RPMI8226 (cell line): Measurements from ENCODE around the gene ACIN1.

Experiments
- DNase-seq: peaks from one replicate; pipeline ENCODE4 v3.0.0-alpha.2; 2015

The ACIN1 gene

DNA sequence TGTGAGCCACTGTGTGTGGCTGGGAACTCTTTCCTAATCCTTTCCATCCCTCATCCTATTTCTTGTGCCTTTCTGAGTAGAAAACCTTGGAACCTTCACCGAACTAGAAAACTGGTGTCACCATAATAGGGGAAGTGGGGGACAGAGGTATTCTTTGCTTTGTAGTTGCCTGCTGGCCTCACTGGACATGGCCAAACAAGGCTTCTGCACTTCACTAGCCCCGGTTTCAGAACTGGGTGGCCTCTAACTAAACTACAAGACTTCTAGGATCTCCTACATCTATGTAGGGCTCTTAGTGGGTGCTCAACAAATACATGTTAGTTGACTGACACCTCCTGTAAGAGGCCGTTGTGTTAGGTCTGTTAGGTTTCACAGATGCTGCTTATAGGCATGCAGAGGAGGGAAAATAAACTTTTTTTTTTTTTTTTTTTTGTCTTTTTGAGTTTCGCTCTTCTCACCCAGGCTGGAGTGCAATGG, 10.4 kb upstream of the ACIN1 start:
- no peak for DNase-seq

DNA sequence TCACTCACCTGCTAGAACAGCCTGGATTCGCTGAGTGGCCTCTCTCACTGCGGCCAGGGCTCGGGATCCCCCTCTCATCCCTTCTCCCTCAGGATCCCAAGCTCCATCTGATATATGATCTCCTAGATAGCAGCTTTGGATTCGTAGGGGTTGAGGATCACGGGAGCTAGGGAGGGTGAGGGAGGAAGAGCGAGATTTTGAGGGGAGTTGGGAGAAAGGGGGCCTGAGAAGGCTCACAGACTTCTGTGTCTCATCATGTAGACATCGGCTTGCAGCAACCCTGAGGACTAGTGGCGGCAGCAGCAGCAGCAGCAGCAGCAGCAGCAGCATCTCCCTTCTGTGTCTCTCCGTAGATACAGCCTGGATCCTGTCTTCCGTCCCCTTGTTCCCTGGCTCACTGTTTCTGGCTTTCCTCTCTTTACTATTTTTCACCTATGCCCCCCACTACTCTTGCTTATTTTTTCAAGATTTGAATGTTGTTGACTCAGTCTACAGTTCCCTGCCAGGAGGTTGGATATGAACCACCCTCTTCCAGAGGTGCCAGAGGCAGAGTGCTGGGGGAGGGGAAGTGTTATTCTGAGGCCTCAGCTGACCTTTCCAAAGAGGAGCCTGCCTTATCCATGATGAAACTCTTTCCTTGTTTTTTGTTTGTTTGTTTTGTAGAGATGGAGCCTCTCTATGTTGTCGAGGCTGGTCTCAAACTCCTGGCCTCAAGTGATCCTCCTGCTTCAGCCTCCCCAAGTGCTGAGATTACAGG, 9.8 kb upstream of the ACIN1 start, which contains the start of gene CIROP:
CIROP (minus strand) TSS at position 399 of the 757 bp plus-strand sequence; CDS start at position 330, 69 bp downstream.
- no peak for DNase-seq

DNA sequence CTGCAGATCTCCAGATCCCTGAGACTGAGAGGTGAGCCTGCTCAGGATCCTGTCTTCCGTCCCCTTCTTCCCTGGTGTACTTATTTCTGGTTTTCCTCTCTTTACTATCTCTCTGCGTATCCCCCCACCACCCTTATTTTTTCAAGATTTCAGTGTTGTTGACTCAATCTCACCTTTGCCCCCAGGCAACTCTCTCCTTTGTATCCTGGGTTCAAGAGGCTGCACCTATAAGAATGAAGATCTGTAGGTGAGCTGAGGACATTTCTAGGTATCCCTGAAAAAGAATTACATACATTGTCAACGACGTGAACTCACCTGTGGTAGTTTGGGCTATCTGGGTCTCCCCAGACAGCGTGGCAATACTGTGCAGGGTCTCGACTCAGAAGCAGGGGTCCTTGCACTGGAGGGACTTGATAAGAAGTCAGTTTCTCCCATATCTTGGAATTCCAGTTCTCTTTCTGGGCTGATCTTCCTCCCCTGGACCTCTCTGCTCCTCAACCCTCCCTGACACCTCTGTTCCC, 9.2 kb upstream of the ACIN1 start:
- no peak for DNase-seq

DNA sequence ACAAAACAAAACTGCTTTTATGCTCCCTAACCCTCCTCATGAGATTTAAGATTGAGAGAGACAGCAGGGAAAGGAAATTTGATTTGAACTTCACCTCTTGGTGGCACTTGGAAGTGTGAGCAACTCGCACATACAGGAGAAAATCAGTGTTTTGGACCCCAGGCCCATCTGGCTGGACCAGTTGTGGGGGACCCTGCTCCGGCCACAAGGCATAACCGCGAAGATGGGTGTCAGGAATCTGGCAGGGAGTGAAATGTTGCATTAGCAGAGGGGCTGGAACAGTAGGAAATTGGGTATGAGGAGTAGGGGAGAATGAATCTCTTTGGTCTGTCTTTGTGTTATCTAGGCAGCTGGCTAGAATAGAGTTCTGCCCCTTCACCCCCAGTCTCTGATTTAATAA, 8.6 kb upstream of the ACIN1 start:
- no peak for DNase-seq

DNA sequence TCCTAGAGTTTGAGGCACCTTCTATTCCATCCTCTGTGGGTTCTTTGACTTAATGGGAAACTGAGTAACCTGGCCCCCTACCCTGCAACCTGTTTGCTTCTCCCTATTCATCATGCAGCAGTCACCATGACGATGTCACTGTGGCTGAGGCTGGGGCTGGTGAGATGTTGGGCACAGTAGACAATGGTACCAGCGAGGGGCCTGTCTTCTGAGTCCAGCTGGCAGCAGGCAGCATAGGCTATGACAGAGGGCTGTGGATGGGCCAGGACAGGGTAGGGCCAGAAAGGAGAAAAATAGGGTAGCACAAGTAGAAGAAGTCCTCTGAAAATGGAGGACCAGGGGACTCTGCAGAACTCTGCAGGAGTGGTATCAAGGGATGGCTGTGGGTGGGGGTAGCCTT, 7.9 kb upstream of the ACIN1 start:
- DNase-seq: no peak

DNA sequence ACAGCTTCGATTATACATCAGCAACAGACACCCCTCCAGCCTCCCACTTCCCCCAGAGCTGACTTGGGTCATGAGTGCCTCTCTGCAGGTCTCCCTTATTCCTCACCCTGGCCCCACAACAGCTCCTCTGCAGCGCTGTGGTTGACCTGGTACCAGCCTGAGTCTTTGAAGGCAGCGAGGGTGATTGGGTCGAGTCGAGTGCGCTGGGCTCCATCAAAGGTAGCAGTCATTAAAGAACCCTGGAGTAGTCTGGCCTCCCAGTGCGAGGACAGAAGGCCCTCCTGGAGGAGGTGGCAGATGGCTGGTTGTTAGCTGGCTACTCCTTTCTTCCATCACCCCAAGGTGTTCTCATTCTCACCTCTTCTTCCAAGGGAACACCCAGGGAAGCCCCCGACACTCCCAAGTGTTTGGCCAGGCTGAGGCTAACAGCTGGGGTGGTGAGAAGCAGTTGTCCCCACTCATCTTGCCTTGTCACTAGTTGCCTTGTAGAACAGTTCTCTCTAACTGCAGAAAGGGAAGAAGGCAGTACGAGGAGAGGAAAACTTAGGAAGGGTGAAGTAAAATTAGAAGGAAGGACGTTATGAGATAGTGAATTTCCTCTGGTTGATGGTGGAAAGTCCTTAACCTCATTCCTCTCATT, 7.2 kb upstream of the ACIN1 start:
- no peak for DNase-seq

DNA sequence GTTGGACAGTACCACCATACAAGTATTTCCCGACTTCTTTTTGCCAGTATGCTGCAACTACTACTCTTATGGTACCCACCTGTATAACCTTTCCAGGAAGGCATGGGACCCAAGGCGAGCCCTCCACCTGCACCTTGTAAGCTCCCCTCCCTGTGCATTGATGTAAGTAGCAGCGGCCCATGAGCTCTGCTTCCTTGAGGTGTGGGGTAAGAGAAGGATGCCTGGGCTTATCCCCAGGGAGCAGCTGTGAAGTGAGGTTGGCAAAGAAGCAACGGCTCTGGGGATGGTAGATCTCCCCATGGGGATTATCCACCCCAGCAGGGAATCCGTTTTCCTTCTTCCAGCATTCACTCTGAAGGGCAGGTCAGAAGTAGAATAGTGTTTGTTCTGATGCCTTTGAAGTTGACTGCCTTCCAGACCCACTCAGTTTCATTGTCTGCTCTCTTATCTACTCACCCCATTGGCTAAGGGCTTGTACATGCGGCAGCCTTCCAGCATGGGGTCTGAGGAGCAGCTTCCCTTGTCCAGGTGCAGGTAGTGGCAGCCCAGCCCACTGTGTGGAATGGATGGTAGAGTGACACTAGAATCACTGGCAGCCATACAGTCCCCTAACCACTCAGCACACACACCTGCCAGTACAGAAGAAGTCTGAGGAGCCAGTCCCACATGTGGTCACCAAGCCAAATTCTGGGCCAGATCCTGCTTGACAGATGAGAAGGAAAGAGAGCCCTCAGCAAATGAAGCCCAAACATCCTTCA, 6.5 kb upstream of the ACIN1 start:
- no peak for DNase-seq

DNA sequence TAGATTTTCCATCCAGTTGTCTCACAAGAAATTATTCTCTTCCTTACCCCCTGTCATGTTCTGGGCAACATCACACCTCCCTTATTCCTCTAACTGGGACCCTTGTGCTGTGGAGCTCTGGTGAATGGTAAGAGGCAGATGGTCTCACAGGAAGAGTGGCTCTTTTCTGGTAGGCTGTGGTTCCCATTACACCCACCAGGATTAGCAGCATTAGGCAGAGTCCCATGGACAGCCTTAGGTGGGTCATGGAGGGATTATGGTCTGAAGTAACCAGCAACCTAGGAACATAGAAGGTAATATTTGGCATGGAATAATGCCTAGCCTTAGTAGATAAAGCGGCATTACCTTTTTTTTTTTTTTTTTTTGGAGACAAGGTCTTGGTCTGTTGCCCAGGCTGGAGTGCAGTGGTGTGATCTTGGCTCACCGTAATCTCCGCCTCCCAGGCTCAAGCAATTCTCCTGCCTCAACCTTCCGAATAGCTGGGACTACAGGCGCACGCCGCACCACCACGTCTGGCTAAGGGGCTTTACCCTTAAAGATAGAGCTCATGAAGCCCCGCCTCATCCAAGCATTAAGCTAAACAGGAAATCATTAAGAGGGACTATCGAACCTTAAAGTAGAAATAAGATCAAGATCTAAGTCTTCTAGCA, 4.4 kb upstream of the ACIN1 start:
- DNase-seq: no peak

DNA sequence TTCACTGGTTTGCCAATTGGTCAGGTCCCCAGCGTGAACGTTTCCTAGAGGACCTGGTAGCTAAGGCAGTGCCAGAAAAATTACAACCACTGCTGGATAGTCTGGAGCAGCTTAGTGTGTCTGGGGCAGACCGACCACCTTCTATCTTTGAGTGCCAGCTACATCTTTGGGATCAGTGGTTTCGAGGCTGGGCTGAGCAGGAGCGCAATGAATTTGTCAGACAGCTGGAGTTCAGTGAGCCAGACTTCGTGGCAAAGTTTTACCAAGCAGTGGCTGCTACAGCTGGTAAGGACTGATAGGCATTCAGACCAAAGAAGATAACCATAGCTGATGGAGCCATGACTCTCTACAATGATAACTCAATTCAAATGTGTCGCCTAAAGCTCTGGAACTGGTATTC, 2.9 kb upstream of the ACIN1 start:
- DNase-seq: no peak

DNA sequence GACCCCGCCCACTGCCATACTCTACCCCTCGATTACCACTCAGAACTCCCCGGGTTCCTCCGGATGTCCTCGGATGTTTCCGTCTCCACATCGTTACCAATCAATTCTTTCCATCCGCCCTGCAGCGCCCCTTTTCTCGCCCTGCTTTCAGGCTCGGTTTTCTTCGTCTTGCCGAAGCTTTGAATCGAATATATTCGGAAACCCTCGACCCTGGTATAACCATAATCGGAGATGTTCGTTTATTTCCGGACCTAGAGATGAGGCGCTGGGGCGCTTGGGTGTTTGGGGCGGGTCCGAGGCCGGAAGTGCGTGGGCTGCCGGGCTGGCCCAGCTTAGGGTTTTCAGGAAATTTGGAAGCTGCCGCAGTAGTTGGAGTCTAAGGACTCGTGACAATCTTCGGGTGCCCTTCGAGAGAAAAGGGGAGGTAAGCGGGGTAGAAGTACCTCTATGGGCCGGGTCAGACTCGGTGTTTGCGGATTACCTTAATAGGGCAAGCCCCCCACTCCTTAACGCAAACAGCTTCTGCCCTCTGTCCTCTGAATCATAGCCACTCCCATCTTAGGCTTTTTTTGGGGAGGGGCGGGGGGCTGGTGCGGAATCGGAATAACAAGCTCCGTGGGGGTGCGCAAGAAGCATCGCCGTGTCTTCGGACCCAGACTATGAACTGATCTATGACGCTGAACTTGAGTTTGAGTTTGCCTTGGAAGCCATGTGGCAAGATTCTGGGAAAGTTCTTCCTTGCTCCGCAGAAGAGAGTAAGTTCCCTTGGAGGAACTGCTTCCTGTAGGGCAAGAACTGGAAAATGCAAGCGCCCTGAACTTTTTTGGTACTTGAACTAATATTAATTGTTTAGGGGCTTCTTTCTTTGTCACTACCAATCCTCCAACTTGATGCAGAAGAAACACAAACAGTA, 516 bp upstream of the ACIN1 start, which contains the start of gene C14orf119:
C14orf119 (plus strand) TSS at position 310 of the 913 bp plus-strand sequence. CDS start 2,154 bp downstream, outside the sequence.
- peak; percentile 98 for DNase-seq

DNA sequence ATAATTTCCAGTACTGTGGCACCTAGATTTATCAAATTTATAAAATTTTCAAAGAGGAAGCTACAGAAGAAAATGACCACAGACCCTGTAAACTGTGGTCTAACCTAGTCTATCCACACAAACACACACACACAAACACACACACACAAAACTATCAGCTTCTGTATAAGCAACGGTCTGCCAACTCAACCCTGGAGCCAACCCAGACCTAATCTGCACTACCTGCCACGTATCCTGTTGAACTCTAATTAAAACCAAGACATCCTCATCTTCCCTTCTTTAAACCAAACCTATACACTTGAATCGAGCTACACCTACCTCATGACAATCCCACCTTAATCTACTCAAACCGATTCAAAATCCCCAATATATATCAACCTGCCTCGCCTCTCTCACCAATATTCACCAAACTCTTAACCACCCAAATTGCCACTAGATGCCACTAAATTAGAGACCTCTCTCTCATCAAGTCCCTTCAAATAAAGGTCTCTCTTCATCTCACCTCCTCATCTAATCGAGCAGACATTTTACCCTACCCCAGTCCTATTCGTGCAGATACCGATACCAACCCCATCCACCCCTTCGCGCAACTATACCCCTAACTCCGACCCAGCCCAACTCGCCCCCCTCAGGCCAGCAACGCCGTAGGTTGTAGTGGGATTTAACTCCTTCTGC, 808 bp downstream of the ACIN1 start:
- no peak for DNase-seq

DNA sequence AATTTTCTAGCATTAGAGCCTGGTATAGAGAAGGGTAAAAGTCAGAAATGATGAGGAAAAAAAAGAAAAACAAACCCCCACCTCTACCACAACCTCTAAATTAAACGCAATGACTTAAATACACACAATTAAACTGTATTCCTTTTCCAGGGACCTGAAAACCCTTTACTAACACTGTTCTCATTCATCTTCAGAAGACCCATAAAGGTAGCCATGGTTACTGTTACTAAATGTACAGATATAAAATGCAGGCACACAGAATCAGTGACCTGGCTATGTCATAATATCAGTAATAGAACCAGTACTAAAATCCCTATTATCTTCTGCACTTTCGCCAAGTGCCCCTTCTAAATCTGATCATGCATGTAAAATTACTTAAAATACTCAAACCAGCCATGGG, 1.4 kb downstream of the ACIN1 start:
- DNase-seq: no peak

DNA sequence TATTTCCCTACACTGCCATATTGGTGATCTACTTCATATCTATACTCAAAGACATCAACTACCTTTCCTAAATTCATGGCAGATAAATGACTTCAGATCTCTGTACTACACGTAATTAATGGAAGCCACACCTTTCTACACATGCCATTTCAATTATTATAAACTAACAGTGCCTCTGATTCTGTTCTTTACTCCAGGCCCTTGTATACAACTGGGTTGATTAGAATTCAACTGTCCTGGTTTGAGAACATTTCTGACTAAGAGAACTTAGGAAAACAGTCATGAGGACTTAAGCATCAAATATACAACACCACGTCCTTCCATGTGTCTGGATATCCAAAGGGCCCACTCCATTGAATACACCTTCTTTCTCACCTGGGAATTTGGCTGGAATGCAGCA, 1.8 kb downstream of the ACIN1 start:
- DNase-seq: no peak

DNA sequence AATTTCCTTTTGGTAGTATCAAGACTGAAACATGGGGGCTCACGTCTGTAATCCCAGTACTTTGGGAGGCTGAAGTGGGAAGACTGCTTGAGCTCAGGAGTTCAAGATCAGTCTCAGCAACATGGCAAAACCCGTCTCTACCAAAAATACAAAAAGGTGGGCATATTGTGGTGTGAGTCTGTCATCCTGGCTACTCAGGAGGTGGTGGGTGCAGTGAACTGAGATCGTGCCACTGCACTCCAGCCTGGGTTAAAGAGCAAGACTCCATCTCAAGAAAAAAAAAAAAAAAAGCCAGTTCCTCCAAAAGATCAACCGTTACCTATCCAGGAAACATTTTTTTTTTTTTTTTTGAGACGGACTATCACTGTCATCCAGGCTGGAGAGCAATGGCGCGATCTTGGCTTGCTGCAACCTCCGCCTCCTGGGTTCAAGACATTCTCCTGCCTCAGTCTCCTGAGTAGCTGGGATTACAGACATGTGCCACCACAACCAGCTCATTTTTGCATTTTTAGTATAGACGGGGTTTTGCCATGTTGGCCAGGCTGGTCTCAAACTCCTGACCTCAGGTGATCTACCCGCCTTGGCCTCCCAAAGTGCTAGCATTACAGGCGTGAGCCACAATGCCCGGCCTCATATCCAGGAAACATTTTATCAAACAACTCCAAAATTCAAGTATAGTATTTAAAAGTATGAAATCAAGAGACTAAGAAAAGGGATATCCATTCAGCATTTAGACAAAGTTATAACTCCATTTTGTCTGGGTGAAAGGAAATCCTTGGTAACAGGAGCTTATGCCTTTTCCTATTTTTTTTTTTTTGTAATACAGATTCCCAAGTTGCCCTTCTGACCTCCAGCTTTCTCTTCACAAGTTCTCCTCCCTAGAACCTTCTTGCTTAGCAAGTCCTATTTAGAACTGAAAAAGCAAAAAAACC, 3.4 kb downstream of the ACIN1 start:
- DNase-seq: no peak

DNA sequence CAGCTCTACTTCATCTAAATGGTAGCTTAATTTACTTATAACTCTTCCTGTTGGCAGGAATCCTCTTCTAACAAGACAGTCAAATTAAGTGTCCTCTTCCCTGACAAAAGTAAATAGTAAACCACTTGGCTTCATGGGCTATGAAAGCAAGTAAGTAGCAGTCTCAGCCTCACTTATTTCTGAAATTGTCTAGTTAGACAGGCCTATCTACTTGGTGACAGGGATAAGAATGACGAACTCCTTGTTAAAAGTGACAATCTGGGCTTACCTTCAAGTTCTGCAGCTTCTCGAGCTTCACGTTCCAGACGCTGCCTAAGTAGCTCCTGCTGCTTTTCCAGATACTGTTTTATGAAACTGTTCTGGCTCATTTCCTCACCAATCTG, 4.7 kb downstream of the ACIN1 start:
- no peak for DNase-seq

DNA sequence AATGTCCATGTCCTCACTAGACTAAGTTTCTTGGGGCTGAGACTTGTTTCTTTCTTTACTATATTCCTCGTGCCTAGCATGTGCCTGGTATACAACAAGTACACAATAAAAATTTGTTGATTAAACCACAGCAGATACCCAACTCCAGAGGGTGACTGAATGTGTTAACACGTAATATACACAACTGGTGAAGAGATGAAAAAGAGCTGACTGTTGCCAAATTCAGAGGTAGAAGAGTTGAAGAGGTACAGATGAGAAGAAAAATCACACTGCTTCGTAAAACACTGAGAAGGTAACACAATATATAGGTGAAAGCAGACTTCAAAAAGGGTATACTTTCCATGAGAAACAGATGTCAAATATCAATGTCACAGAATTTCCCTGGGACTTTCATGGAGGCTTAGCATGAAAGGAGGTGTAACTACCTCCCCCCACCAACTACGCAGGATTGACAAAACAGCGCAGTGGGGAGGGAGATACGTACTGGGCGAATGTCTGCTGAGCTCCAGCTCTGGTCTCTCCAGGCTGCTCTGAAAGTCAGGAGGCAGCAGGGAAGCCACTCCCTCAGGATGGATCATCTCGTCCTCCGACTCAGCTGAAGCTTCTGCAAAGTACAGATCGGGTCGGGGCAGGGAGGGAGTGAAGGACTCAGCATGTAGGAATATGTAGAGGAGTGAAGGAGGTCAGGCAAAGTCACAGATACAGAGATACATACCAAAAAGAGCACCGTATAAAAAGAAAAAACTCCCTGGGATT, 5.3 kb downstream of the ACIN1 start:
- no peak for DNase-seq

DNA sequence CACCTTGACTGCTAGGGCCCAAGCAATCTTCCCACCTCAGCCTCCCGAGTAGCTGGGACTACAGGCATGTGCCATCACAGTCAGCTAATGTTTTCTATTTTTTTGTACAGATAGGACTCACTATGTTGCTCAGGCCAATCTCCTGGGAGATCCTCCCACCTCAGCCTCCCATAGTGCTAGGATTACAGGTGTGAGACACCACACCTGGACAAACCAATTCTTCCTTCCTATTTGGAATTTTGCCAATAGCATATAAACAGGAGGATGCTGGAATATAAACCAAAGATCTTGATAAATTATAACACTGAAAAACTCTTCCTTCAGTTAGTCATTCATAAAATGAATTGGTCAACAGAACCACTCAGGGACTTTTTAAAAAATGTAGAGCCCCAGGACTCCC, 8.4 kb downstream of the ACIN1 start:
- DNase-seq: no peak

DNA sequence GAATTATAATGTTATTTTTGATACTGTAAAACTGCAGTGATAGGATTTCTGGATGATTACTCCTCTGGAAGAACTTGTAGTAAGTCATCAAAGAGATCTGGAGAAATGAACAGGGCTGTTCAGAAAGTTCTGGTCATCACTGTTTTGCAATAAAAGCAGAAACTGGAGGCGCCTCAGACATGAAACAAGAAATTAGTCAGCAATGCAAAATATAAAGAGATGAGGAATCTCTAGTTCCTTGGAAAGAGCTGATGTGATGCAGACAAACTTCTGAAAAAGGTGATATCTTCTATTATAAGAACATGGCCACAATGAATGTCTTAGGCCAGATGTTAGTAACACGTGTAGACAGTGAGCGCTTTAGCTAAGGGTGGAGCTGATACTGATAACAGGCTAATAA, 9.5 kb downstream of the ACIN1 start:
- DNase-seq: no peak

DNA sequence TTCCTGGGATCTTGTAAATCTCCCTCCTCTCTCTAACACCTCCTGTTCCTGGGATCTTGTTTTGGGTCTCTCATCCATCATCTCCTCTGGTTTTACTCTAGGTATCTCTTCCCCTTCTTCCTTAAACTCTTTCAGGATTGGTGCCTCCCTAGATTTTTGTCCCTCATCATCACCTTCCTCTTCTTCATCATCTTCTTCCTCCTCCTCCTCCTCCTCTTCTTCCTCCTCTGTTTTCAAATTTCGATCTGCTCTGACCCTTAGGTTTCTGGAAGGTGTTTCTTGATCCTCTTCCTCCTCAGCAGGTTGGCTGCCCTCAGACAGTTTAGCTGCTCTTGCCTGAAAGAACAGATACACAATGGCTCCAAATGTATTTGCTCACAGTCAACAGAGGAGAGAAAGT, 14.5 kb downstream of the ACIN1 start:
- DNase-seq: no peak
